K562 (cell line): ENCODE results near the gene TMEM120B. TPM values are rescaled to one million over a fixed set of nuclear protein-coding genes. Genes with fewer than 3 reads are reported as not detected.
A peak's percentile ranks its signal among the peaks of the same experiment; 100 is the strongest.

Source experiments
- CTBP1 ChIP-seq: fragments of 450-650 bp; IDR thresholded peaks from 2 replicates; pipeline ENCODE4 v1.6.1; 2016; ENCODE audit warnings: borderline replicate concordance
- ETV1 ChIP-seq: fragments of 450-650 bp; conservative IDR thresholded peaks from 2 replicates; pipeline ENCODE4 v1.6.1; 2016; ENCODE audit warnings: missing genetic modification characterization, control low read depth, low read depth, missing compliant biosample characterization
- HCFC1 ChIP-seq: IDR thresholded peaks from 2 replicates; pipeline ENCODE4 v1.6.1; 2012; ENCODE audit warnings: low read depth, low read length, improper control_type of control experiment
- HNRNPL ChIP-seq: fragments of 200-400 bp; formaldehyde crosslinking; IDR thresholded peaks from 2 replicates; pipeline ENCODE4 v1.6.1; 2017; ENCODE audit warnings: low read depth, mild to moderate bottlenecking, low read length
- MEF2D ChIP-seq: conservative IDR thresholded peaks from 2 replicates; pipeline ENCODE4 v1.6.1; 2016; ENCODE audit warnings: low read depth, missing genetic modification characterization, missing compliant biosample characterization
- NR1H2 ChIP-seq: sonication (generic); formaldehyde crosslinking; IDR thresholded peaks from 2 replicates; pipeline ENCODE4 v1.4.0; 2020; ENCODE audit warnings: mild to moderate bottlenecking, missing genetic modification reagents
- OTX1 ChIP-seq: fragments of 450-650 bp; formaldehyde crosslinking; IDR thresholded peaks from 2 replicates; pipeline ENCODE4 v1.4.0; 2022; ENCODE audit warnings: mild to moderate bottlenecking
- TBL1XR1 ChIP-seq, 2 experiments: IDR thresholded peaks; 2 replicates each; pipeline ENCODE4 v1.6.1; 2012; ENCODE audit warnings: improper control_type of control experiment in 2 of 2, low read length in 2 of 2, mild to moderate bottlenecking in 1 of 2
- TEAD1 ChIP-seq, 2 experiments: fragments of 450-650 bp in 1 of 2; sonication (generic) in 1 of 2; formaldehyde crosslinking; IDR thresholded peaks; 2 replicates each; pipeline versions ENCODE4 v1.4.0 to v1.8.0; 2020 to 2022; ENCODE audit warnings: mild to moderate bottlenecking in 2 of 2, missing genetic modification reagents in 1 of 2
- polyA plus RNA-seq, 8 experiments: library from polyadenylated mRNA; depleted of rRNA in 4 of 8; stranded (reverse) in 5 of 8; unstranded in 3 of 8; fragments of >200 nt; fragmentation: Nextera tagmentation in 2 of 8; fragmentation: Illumina TruSeq in 1 of 8; extraction: Ambion mirVana in 2 of 8; extraction: Trizol in 1 of 8; gene quantifications; 2 replicates each; pipeline versions ENCODE4 v1.2.1 to v1.2.3, GENCODE V29; 2011 to 2014; ENCODE audit warnings: inconsistent platforms in 1 of 8, missing spikeins in 1 of 8
- total RNA-seq, 7 experiments: library from RNA; depleted of rRNA in 6 of 7; stranded (reverse); fragments of >200 nt in 6 of 7; fragmentation: Illumina TruSeq in 2 of 7; extraction: Trizol in 2 of 7; gene quantifications; 2 replicates each; pipeline versions ENCODE4 v1.2.1 to v1.2.3, GENCODE V29; 2011 to 2021; ENCODE audit warnings: low replicate concordance in 1 of 7
- TF ChIP-seq, protein P1 (sequence below), 2 experiments: fragments of 450-650 bp; formaldehyde crosslinking in 1 of 2; IDR thresholded peaks; 2 replicates each; pipeline versions ENCODE4 v1.4.0 to v1.6.1; 2014 to 2020; ENCODE audit warnings: mild to moderate bottlenecking in 2 of 2, borderline replicate concordance in 1 of 2, low read depth in 1 of 2
- TF ChIP-seq, protein P2 (sequence below): fragments of 450-650 bp; IDR thresholded peaks from 2 replicates; pipeline ENCODE4 v1.6.1; 2017; ENCODE audit warnings: antibody characterized with exemption, mild to moderate bottlenecking

TMEM120B gene
- total and polyA plus RNA-seq, 9 of the 15 experiments (the other 6 are each of a cell fraction or from before 2014, with no cell fraction given) = 1.7 to 18.6 (median 7.4) TPM

DNA sequence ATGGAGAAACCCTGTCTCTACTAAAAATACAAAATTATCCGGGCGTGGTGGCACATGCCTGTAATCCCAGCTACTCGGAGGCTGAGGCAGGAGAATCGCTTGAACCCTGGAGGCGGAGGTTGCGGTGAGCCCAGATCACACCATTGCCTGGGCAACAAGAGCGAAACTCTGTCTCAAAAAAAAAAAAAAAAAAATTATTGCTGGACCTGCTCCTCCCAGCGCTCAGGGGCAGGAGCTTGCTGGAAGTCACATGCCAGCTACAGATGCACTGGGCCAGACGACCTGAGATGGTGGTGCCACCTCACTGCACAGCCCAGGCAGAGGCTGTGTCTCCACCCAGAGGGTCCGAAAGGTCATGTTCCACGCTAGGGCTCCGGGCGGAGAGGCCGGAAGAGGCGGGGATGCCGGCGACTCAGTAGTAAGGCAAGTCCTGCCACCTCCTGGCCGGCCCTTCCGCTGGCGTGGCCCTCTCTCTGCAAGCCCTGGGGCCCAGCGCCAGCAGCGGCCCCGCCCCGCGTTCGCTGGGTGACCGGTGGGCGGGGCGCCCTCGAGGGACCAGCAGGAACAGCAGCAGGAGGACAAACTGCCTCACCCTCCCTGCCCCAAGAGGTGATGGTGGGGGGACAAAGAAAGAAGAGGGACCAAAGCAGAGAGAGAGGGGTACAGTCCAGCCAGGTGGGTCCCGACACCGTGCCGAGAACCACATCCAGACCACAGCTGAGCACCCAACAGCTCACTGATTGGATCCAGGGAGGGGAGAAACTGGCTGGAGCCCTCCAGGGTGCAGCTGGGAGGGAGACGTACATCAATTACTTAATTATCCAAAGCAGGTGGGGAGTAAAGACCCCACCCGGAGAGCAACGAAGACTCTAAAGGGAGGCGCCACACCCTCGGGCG, 84.6 kb downstream of the TMEM120B start (continued):
- peak; percentile 49; the same call in 1 of the 2 replicates for TF ChIP-seq OTX1 (CRISPR knock-in tag)
- peak; percentile 90 for TF ChIP-seq CTBP1
- TF ChIP-seq, protein P1, sequence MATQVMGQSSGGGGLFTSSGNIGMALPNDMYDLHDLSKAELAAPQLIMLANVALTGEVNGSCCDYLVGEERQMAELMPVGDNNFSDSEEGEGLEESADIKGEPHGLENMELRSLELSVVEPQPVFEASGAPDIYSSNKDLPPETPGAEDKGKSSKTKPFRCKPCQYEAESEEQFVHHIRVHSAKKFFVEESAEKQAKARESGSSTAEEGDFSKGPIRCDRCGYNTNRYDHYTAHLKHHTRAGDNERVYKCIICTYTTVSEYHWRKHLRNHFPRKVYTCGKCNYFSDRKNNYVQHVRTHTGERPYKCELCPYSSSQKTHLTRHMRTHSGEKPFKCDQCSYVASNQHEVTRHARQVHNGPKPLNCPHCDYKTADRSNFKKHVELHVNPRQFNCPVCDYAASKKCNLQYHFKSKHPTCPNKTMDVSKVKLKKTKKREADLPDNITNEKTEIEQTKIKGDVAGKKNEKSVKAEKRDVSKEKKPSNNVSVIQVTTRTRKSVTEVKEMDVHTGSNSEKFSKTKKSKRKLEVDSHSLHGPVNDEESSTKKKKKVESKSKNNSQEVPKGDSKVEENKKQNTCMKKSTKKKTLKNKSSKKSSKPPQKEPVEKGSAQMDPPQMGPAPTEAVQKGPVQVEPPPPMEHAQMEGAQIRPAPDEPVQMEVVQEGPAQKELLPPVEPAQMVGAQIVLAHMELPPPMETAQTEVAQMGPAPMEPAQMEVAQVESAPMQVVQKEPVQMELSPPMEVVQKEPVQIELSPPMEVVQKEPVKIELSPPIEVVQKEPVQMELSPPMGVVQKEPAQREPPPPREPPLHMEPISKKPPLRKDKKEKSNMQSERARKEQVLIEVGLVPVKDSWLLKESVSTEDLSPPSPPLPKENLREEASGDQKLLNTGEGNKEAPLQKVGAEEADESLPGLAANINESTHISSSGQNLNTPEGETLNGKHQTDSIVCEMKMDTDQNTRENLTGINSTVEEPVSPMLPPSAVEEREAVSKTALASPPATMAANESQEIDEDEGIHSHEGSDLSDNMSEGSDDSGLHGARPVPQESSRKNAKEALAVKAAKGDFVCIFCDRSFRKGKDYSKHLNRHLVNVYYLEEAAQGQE (IDR thresholded peaks at IDR 0.05; ENCODE audit: borderline replicate concordance) = peak; percentile 56
- TF ChIP-seq, protein P1 (CRISPR knock-in tag; IDR thresholded peaks at IDR 0.05; ENCODE audit: low read depth) = no peak
- TF ChIP-seq, protein P2, sequence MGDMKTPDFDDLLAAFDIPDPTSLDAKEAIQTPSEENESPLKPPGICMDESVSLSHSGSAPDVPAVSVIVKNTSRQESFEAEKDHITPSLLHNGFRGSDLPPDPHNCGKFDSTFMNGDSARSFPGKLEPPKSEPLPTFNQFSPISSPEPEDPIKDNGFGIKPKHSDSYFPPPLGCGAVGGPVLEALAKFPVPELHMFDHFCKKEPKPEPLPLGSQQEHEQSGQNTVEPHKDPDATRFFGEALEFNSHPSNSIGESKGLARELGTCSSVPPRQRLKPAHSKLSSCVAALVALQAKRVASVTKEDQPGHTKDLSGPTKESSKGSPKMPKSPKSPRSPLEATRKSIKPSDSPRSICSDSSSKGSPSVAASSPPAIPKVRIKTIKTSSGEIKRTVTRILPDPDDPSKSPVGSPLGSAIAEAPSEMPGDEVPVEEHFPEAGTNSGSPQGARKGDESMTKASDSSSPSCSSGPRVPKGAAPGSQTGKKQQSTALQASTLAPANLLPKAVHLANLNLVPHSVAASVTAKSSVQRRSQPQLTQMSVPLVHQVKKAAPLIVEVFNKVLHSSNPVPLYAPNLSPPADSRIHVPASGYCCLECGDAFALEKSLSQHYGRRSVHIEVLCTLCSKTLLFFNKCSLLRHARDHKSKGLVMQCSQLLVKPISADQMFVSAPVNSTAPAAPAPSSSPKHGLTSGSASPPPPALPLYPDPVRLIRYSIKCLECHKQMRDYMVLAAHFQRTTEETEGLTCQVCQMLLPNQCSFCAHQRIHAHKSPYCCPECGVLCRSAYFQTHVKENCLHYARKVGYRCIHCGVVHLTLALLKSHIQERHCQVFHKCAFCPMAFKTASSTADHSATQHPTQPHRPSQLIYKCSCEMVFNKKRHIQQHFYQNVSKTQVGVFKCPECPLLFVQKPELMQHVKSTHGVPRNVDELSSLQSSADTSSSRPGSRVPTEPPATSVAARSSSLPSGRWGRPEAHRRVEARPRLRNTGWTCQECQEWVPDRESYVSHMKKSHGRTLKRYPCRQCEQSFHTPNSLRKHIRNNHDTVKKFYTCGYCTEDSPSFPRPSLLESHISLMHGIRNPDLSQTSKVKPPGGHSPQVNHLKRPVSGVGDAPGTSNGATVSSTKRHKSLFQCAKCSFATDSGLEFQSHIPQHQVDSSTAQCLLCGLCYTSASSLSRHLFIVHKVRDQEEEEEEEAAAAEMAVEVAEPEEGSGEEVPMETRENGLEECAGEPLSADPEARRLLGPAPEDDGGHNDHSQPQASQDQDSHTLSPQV = peak; percentile 76
- 0 out of 4 replicates have a peak, but pooled peaks of 1 of the 2 experiments have one; percentile 52 for TF ChIP-seq TBL1XR1 (IDR thresholded peaks at IDR 0.05; ENCODE audit: low read length in 2 of 2)
- 0 out of 4 replicates have a peak, but pooled peaks have one; percentile 11 to 46 for TF ChIP-seq TEAD1 (CRISPR knock-in tag; IDR thresholded peaks at IDR 0.05)
- TF ChIP-seq NR1H2 (CRISPR knock-in tag) = 0 out of 2 replicates have a peak, but pooled peaks have one; percentile 55
- TF ChIP-seq ETV1 (tag) = peak; percentile 82
- no peak for TF ChIP-seq MEF2D
- peak; percentile 59 for TF ChIP-seq HCFC1
- peak; percentile 85 for TF ChIP-seq HNRNPL
